Endometrium (tissue), 2 donors: ENCODE results near the gene ALKBH3.

ENCODE experiments used
- FAIRE-seq: peaks from 2 replicates; lab custom pipeline; 2012; peaks lifted over from hg19 to GRCh38; lab: Jason Lieb, UNC
- donor health status: control.
- donor health status: control.

The ALKBH3 gene

GRCh38 chr11:43880640-43881159 lies at the start of gene ALKBH3:
ALKBH3 (plus strand) TSS chr11:43880831; CDS start chr11:43882653, 1,822 bp downstream.
- peak; percentile 89 for FAIRE-seq

GRCh38 chr11:43830928-43831440 lies 49.6 kb upstream of the ALKBH3 start:
- no peak for FAIRE-seq

- FAIRE-seq, result no peak
These were observed 48.1 kb upstream of the ALKBH3 start for GRCh38 chr11:43832536-43832935.

- FAIRE-seq, result no peak
These were observed 47.0 kb upstream of the ALKBH3 start for GRCh38 chr11:43833657-43834073.

GRCh38 chr11:43834286-43834685 lies 46.3 kb upstream of the ALKBH3 start:
- no peak for FAIRE-seq

GRCh38 chr11:43835104-43835503 lies 45.5 kb upstream of the ALKBH3 start:
- no peak for FAIRE-seq

GRCh38 chr11:43837879-43838278 lies 42.8 kb upstream of the ALKBH3 start:
- FAIRE-seq, result no peak

GRCh38 chr11:43842021-43842420 lies 38.6 kb upstream of the ALKBH3 start:
- no peak for FAIRE-seq

- no peak for FAIRE-seq
These were observed 34.8 kb upstream of the ALKBH3 start for GRCh38 chr11:43845816-43846215.

GRCh38 chr11:43852057-43852636 lies 28.5 kb upstream of the ALKBH3 start:
- no peak for FAIRE-seq

- FAIRE-seq, result no peak
These were observed 26.9 kb upstream of the ALKBH3 start for GRCh38 chr11:43853781-43854180.

- no peak for FAIRE-seq
These were observed 23.6 kb upstream of the ALKBH3 start for GRCh38 chr11:43856993-43857392.

GRCh38 chr11:43861141-43861540 lies 19.5 kb upstream of the ALKBH3 start:
- FAIRE-seq, result no peak

GRCh38 chr11:43866520-43866919 lies 14.1 kb upstream of the ALKBH3 start:
- no peak for FAIRE-seq

- FAIRE-seq, result no peak
These were observed 13.7 kb upstream of the ALKBH3 start for GRCh38 chr11:43866969-43867368.

- FAIRE-seq, result no peak
These were observed 11.6 kb upstream of the ALKBH3 start for GRCh38 chr11:43868852-43869567.

- no peak for FAIRE-seq
These were observed 9.6 kb upstream of the ALKBH3 start for GRCh38 chr11:43871051-43871450.

- FAIRE-seq, result no peak
These were observed 7.6 kb upstream of the ALKBH3 start for GRCh38 chr11:43872995-43873394.

- no peak for FAIRE-seq
These were observed 6.6 kb upstream of the ALKBH3 start for GRCh38 chr11:43874078-43874477.

- FAIRE-seq, result no peak
These were observed 5.9 kb upstream of the ALKBH3 start for GRCh38 chr11:43874738-43875137.

- no peak for FAIRE-seq
These were observed 617 bp upstream of the ALKBH3 start for GRCh38 chr11:43879789-43880639.

GRCh38 chr11:43892851-43893250 lies 12.2 kb downstream of the ALKBH3 start:
- no peak for FAIRE-seq

- no peak for FAIRE-seq
These were observed 13.9 kb downstream of the ALKBH3 start for GRCh38 chr11:43894546-43894945.
